OCI-LY3 (cell line): ENCODE results near the gene LRPAP1.
"Not testable (repeated sequence)": the region's sequence is repeated elsewhere in the genome, so short reads cannot be mapped to it uniquely, and the experiment has no call there.

Experiments
- H2AFZ ChIP-seq: fragments of 200-600, 300-600 bp; shearing (Covaris generic); 2 replicates; pipeline ENCODE4 v1.6.0; 2014; ENCODE audit warnings: antibody characterized with exemption, low read depth, low read length
- H3K27ac ChIP-seq: fragments of 200-600, 300-600 bp; sonication (generic); 2 replicates; pipeline ENCODE4 v1.5.1; 2014; ENCODE audit warnings: mild to moderate bottlenecking, low read length, moderate library complexity, mixed read lengths
- H3K27me3 ChIP-seq: fragments of 200-600, 300-600 bp; sonication (generic); 2 replicates; pipeline ENCODE4 v1.6.1; 2014; ENCODE audit warnings: low read depth, low read length, mixed read lengths
- H3K36me3 ChIP-seq: fragments of 200-600, 300-600 bp; sonication (generic); replicated peaks from 2 replicates; pipeline ENCODE3; 2014; ENCODE audit warnings: low read depth, low read length, mixed read lengths
- H3K4me1 ChIP-seq: fragments of 300-600, 200-600 bp; sonication (generic); 2 replicates; pipeline ENCODE4 v1.6.1; 2014; ENCODE audit warnings: low read length, mixed read lengths
- H3K4me2 ChIP-seq: fragments of 200-600, 300-600 bp; sonication (generic); 2 replicates; pipeline ENCODE4 v1.6.1; 2014; ENCODE audit warnings: low read length, mixed read lengths
- H3K4me3 ChIP-seq: fragments of 300-600, 200-600 bp; sonication (generic); 2 replicates; pipeline ENCODE4 v1.5.1; 2014; ENCODE audit warnings: antibody characterized with exemption, mild to moderate bottlenecking, low read length, moderate library complexity
- H3K79me2 ChIP-seq: fragments of 300-600, 200-600 bp; shearing (Covaris generic); 2 replicates; pipeline ENCODE4 v1.6.1; 2014; ENCODE audit warnings: mild to moderate bottlenecking, low read length, mixed read lengths
- H3K9ac ChIP-seq: fragments of 300-600, 200-600 bp; shearing (Covaris generic); 2 replicates; pipeline ENCODE4 v1.6.0; 2014; ENCODE audit warnings: mild to moderate bottlenecking, low read length, moderate library complexity
- H3K9me3 ChIP-seq: fragments of 200-600, 300-600 bp; shearing (Covaris generic); 2 replicates; pipeline ENCODE4 v1.6.1; 2014; ENCODE audit warnings: low read length, mixed read lengths; ENCODE audit not compliant: insufficient read depth
- H4K20me1 ChIP-seq: fragments of 200-600, 300-600 bp; sonication (generic); 2 replicates; pipeline ENCODE4 v1.6.1; 2016; ENCODE audit warnings: low read length, mixed read lengths; ENCODE audit not compliant: insufficient read depth

Gene LRPAP1

GRCh38 chr4:3555459-3556070 is 23.3 kb upstream of the LRPAP1 start:
- H3K27ac ChIP-seq, H3K4me2 ChIP-seq, H3K4me3 ChIP-seq, H4K20me1 ChIP-seq, H3K79me2 ChIP-seq, H3K9ac ChIP-seq, H3K27me3 ChIP-seq, H2AFZ ChIP-seq, H3K4me1 ChIP-seq, H3K36me3 ChIP-seq, H3K9me3 ChIP-seq: not testable (repeated sequence)

GRCh38 chr4:3551366-3551765 is 19.1 kb upstream of the LRPAP1 start:
- not testable (repeated sequence) for H3K79me2 ChIP-seq, H2AFZ ChIP-seq, H3K4me1 ChIP-seq, H3K36me3 ChIP-seq, H4K20me1 ChIP-seq, H3K9me3 ChIP-seq, H3K27me3 ChIP-seq, H3K27ac ChIP-seq, H3K4me2 ChIP-seq, H3K4me3 ChIP-seq, H3K9ac ChIP-seq

DNA sequence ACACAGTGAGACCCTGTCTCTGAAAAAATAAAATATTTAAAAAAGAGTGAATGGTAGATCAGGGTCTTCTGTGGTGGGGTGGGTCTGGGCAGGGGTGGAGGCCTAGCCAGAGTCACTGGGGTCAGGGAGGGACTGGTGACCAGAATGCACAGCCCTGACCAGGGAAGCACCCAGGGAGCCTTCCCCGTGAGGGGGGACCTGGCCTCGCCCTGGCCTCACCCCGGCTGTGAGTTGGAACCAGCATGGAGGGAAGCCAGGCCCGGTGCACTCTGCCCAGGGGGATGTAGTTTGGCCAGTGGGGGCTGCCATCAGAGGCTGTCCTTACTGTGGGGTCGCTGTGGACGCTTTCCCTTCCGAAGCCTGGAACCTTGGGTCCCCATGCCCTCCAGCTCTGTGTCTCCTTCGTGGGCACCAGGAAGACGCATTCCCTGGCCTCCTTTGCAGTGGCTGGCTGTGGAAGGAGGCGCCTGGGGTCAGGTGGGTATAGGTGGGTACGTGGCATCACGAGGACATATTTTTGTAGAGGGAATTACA is 18.6 kb upstream of the LRPAP1 start:
- H3K4me2 ChIP-seq, H3K4me3 ChIP-seq, H3K36me3 ChIP-seq: not testable (repeated sequence)

DNA sequence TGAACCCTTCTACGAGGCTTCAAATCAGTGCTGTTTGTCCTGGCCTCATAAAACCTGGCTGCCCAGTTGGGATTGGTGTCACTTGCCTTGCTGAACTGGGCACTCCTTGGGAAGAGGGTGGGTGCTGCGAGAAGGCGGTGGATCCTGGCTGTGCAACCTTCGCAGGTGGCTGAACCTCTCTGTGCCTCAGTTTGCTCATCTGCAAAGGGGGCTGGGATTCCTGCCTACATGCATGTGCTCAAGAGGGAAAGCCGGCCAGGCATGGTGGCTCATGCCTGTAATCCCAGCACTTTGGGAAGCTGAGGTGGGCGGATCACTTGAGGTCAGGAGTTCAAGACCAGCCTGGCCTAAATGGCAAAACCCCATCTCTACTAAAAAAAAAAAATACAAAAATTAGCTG is 17.8 kb upstream of the LRPAP1 start:
- not testable (repeated sequence) for H3K9ac ChIP-seq, H3K4me3 ChIP-seq, H3K9me3 ChIP-seq, H3K27me3 ChIP-seq, H4K20me1 ChIP-seq, H3K4me1 ChIP-seq, H3K79me2 ChIP-seq, H3K4me2 ChIP-seq, H2AFZ ChIP-seq, H3K36me3 ChIP-seq, H3K27ac ChIP-seq

More for the DNA sequence above, 18.6 kb upstream of the LRPAP1 start:
- not testable (repeated sequence) for H4K20me1 ChIP-seq, H3K9me3 ChIP-seq, H3K9ac ChIP-seq, H2AFZ ChIP-seq, H3K27ac ChIP-seq, H3K4me1 ChIP-seq, H3K79me2 ChIP-seq, H3K27me3 ChIP-seq

GRCh38 chr4:3549694-3550001 is 17.4 kb upstream of the LRPAP1 start:
- not testable (repeated sequence) for H3K9me3 ChIP-seq, H3K9ac ChIP-seq, H4K20me1 ChIP-seq, H2AFZ ChIP-seq, H3K4me3 ChIP-seq, H3K27ac ChIP-seq, H3K4me2 ChIP-seq, H3K79me2 ChIP-seq, H3K4me1 ChIP-seq, H3K27me3 ChIP-seq, H3K36me3 ChIP-seq

DNA sequence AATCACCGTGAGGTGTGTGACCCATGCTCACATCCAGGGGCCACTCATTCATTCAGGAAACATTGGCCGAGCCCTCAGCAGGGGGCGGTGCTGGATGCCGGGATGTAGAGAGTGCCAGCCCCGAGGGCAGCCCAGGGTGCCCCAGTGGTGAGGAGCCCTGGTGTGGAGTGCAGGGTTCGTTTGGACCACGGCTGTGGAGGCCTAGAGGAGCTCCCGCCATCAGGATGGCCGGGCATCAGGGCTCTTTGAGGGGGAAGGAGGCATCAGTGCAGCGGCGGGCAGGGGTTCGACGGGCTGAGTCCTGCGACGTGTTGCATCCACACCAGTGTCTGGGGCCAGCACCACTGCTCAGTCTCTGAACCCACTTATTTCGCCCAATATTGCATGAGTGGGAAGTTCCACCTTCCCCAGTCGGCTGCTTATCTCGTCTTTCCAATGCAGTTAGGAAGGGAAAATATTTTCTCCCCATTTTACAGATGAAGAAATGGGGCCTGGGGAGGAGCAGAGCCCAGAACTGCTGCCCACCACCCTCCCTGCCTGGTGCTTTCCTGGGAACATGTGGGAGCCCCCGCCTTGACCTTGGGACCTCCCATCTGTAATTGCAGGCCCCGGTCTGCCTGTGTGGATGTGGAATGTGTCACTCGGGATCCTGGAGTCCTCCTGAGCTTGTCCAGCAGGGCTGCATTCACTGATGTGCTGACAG is 16.9 kb upstream of the LRPAP1 start:
- H3K79me2 ChIP-seq, H3K36me3 ChIP-seq, H3K27me3 ChIP-seq, H3K4me1 ChIP-seq, H3K9me3 ChIP-seq, H3K4me3 ChIP-seq, H3K4me2 ChIP-seq, H3K27ac ChIP-seq, H3K9ac ChIP-seq, H2AFZ ChIP-seq, H4K20me1 ChIP-seq: not testable (repeated sequence)

GRCh38 chr4:3546721-3547120 is 14.5 kb upstream of the LRPAP1 start:
- not testable (repeated sequence) for H3K4me1 ChIP-seq, H3K4me3 ChIP-seq, H3K27ac ChIP-seq, H3K4me2 ChIP-seq, H4K20me1 ChIP-seq, H3K36me3 ChIP-seq, H3K9ac ChIP-seq, H2AFZ ChIP-seq, H3K9me3 ChIP-seq, H3K79me2 ChIP-seq, H3K27me3 ChIP-seq

DNA sequence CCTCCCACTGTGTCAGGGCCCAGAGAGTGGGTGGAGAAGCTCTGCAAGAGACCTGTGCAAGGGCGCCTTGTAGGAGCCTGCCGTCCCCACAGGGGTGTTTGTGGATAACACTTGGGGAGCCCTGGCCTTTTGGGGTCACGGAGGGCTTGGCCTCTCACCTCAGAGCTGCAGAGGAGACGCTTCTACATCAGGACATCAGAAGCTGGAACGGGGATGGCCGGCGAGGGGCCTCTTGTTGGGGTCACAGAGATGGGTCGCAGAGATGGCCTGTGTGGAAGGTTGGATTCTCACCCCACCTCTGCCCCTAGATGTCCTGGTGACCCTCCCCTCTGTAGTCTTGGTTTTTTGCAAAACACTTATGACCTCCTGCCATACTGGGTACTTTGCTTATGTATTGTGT is 13.1 kb upstream of the LRPAP1 start:
- not testable (repeated sequence) for H3K27ac ChIP-seq, H3K36me3 ChIP-seq, H3K79me2 ChIP-seq, H4K20me1 ChIP-seq, H2AFZ ChIP-seq, H3K4me3 ChIP-seq, H3K27me3 ChIP-seq, H3K4me2 ChIP-seq, H3K9me3 ChIP-seq, H3K4me1 ChIP-seq, H3K9ac ChIP-seq

DNA sequence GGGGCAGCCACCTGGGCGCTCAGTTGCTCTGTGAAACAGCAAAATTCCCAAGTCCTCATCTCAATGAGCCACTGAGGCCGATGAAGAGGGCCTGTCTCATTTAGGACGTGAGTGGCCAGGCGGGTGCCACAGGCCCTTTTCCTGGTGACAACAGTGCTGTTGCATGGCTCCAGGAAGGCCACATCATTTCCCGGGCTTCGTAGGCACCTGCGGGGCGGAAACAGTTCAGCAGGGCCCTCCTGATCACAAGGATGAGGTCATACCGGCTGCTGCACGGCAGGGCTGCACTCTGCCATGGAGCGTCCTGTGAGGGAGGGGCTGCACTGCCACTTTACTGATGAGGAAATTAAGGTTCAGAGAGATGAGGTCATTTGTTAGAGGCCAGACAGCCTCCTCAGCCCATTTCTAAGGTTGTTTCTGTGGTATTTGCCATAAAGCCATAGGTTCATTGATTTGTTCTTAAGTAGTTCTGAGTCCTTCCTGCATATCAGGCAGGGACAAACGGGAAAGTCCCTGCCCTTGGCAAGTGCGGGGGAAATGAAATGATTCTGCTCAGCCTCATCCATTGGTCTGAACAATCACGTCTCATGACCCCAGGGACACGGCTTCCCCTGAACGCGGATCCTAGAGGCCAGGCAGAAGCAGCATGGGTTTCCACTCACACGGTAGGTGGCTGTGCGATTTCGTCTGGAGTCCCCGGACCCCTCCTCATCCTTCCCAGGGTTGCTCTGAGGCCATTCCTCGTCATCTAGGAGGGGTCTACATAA is 12.2 kb upstream of the LRPAP1 start:
- not testable (repeated sequence) for H3K4me1 ChIP-seq, H3K27me3 ChIP-seq, H3K36me3 ChIP-seq, H3K4me3 ChIP-seq, H3K27ac ChIP-seq, H3K9ac ChIP-seq, H3K4me2 ChIP-seq, H2AFZ ChIP-seq, H3K79me2 ChIP-seq, H3K9me3 ChIP-seq, H4K20me1 ChIP-seq
